Measurements from ENCODE around the gene RSAD1.

Gene RSAD1

DNA sequence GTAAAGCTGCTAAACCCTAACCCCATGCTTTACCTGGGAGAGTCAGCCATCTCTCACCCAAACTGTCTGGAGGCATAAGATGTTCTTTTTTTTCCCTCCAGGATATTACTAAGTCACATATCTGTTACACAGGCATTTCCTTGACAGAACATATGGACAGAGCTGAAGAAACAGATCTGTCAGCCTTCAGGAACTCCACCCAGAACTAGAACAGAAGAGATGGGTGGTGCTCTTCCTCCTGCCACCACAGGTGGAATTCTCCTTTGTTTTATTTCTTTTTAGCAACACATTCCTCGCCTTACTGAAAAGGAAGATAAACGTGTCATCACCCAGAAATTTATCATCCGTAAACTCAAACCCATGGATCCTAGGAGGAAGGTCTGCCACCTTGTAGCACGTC is 38.4 kb downstream of the RSAD1 start:
- DNase-seq (ENCODE audit: extremely low read depth, low read depth) = no peak

DNA sequence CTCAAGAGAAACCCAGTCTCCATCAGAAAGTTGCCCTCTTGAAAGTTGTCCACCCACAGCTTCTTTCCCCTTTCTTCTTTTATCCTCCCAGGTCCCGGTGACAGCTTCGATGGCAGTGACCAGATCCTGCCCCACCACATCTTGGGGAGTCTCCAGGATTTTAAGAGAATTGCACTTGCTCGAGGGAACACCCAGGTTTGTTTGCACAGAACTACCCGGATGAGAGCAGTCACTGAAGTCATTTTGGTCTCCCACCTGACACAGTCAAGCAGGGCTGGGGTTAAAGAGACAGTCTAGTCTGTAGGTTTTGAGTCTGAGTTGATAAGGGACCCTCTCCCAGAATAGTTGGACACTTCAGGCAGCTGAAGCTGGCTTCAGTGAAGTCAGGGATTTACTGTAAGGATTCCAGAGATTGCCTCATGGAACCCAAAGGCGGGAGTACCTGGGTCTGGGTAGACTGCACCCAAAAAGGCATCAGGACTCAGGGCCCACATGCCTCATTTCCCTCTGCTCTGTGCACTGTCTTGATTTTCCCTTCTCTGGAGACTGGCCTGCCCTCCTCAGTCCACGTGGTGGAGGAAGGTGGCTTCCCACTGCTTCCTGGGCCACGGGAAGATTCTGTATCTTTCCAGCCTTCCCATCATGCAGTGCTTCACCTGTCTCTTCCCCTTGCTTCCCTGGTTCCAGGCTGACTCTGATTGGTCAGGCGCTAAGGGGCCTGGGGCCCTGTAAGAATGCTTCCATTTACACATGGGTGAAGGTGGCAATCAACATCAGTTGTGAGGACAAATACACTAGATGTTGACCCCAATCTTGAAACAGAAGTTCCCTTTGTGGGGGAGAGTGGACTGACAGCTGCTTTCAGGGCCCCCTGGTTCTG is 39.1 kb downstream of the RSAD1 start:
- DNase-seq (ENCODE audit: extremely low read depth, low read depth) = no peak
- TF ChIP-seq, protein P1, sequence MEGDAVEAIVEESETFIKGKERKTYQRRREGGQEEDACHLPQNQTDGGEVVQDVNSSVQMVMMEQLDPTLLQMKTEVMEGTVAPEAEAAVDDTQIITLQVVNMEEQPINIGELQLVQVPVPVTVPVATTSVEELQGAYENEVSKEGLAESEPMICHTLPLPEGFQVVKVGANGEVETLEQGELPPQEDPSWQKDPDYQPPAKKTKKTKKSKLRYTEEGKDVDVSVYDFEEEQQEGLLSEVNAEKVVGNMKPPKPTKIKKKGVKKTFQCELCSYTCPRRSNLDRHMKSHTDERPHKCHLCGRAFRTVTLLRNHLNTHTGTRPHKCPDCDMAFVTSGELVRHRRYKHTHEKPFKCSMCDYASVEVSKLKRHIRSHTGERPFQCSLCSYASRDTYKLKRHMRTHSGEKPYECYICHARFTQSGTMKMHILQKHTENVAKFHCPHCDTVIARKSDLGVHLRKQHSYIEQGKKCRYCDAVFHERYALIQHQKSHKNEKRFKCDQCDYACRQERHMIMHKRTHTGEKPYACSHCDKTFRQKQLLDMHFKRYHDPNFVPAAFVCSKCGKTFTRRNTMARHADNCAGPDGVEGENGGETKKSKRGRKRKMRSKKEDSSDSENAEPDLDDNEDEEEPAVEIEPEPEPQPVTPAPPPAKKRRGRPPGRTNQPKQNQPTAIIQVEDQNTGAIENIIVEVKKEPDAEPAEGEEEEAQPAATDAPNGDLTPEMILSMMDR (IDR thresholded peaks at IDR 0.05; ENCODE audit: low read depth, low read length) = no peak

More for the DNA sequence above, 38.4 kb downstream of the RSAD1 start:
- TF ChIP-seq, protein P1 (IDR thresholded peaks at IDR 0.05; ENCODE audit: low read depth, low read length) = no peak

DNA sequence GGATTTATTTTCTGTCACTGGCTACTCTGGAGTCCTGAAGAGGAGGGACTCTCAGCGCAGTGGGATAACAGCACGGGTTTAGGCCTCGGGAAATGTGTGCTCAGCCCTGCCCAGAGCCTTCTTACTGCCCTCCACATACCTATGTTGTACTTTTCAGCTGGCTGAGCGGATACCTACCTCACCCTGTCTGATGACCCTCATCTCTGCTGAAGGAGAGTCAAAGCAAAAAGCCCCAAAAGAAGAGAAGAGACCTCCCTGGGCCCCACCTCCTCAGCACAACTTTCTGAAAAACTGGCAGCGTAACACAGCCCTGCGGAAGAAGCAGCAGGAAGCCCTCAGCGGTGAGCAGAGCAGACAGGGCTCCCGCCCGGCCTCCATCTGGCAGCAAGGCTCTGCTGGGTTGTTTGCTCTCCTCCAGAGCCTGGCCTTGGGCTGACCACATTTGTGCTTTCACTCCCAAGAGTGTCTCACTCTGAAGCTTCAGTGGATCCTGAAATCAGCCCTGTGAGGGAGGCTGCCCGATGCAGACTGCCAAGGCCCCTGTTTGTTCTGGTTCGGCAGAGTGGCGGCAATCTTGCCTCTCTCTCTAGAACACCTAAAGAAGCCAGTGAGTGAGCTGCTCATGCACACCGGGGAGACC is 39.8 kb downstream of the RSAD1 start:
- no peak for DNase-seq (ENCODE audit: extremely low read depth, low read depth)
- TF ChIP-seq, protein P1 (IDR thresholded peaks at IDR 0.05; ENCODE audit: low read depth, low read length) = no peak

DNA sequence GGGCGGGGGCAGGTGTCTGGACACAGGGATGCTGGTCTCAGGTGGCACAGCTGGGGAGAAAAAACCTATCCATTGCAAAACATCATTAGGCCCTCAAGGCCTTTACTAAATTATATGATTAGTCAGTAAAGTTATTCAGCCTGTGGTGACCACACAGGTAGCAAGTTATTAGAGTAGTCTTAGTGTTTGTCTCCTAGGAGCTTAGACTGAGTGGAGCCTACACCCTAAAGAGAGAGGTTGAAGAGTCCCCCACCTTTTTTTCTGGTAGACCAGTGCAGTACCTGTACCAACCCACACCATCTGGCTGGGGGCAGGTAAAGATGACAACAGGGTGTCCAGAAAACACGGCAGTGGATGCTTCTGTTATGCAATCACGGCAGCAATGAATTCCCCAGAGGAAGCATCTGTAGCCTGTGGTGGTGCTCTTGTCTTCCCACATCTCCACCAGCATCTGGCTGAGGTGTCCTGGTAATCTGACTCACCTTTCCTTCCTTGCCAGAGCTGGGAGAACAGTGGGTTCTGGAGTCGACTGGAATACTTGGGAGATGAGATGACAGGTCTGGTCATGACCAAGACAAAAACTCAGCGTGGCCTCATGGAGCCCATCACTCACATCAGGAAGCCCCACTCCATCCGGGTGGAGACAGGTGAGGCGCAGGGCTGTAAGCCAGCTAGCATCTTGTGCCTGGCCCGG is 40.6 kb downstream of the RSAD1 start:
- DNase-seq (ENCODE audit: extremely low read depth, low read depth) = no peak
- TF ChIP-seq, protein P1 (IDR thresholded peaks at IDR 0.05; ENCODE audit: low read depth, low read length) = no peak

DNA sequence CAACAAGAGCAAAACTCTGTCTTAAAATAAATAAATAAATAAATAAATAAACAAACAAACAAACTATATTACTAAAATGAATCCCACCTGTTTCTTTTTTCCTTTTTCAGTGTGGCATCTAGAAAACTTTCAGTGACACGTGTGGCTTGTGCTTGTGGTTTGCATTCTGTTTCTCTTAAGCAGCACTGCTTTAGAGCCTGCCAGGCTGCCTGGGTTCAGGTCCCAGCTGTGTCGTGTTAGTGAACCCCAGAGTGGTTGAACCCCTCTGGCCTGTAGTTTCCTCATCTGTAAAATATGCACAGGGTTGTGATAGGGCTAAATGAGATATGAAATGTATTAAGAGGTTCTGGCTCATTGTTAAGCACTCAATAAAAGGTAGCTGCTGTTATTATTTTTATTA is 41.8 kb downstream of the RSAD1 start:
- DNase-seq (ENCODE audit: extremely low read depth, low read depth) = no peak
- TF ChIP-seq, protein P1 (IDR thresholded peaks at IDR 0.05; ENCODE audit: low read depth, low read length) = no peak

DNA sequence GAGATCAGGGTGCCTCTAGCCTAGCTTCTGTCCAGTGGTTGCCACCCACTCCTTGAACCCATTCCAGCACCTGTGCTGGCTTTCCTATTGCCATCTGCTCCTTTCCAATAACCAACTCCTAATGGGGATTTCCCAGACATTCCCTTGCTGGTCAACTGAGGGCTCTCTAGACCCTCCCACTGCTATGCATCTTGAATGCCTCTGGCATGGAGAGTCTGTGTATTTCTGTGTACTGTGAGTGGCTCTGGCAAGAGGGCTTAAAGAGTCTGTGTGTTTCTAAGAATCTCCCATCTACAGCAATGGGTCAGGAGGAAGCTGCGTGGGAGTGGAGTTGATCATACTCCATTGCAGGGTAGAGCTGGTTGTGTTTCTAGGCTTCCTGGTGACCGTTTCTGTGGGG is 42.9 kb downstream of the RSAD1 start:
- DNase-seq (ENCODE audit: extremely low read depth, low read depth) = no peak
- TF ChIP-seq, protein P1 (IDR thresholded peaks at IDR 0.05; ENCODE audit: low read depth, low read length) = no peak

DNA sequence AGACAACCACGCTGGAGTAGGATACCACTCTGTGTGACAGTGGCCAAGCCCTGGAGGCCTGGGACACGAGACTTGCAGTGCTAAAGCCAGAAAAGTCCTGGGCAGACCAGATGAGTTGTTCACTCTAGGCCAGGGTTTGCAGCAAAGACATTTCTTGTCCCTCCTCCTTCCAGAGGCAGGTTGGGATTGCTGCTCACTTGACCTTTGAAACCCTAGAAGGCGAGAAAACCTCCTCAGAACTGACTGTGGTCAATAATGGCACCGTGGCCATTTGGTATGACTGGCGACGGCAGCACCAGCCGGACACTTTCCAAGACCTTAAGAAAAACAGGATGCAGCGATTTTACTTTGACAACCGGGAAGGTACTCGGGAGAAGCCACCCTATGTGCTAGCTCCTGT is 44.1 kb downstream of the RSAD1 start:
- TF ChIP-seq, protein P1 (IDR thresholded peaks at IDR 0.05; ENCODE audit: low read depth, low read length) = no peak
- no peak for DNase-seq (ENCODE audit: extremely low read depth, low read depth)

Data from AG09319 (cell line).